BLaER1 treated with 17β-estradiol and CSF1 and Interleukin-3, amounts not matched to agents 10 nM and 100 nM (cell line): ENCODE results near the gene DAPK2.

ENCODE experiments used
- H3K27ac ChIP-seq, 11 experiments: shearing (Covaris generic); formaldehyde crosslinking; 2 replicates each; pipeline ENCODE4 v1.8.1; 2022
- H3K27me3 ChIP-seq, 11 experiments: shearing (Covaris generic); formaldehyde crosslinking; 2 replicates each; pipeline ENCODE4 v1.8.1; 2022
- H3K36me3 ChIP-seq, 11 experiments: shearing (Covaris generic); formaldehyde crosslinking; 2 replicates each; pipeline ENCODE4 v1.8.1; 2022
- H3K4me1 ChIP-seq, 10 experiments: shearing (Covaris generic); formaldehyde crosslinking; 2 replicates each; pipeline ENCODE4 v1.8.1; 2022
- H3K4me2 ChIP-seq, 11 experiments: shearing (Covaris generic); formaldehyde crosslinking; 2 replicates each; pipeline ENCODE4 v1.8.1; 2022
- H3K4me3 ChIP-seq, 10 experiments: shearing (Covaris generic); formaldehyde crosslinking; 2 replicates each; pipeline ENCODE4 v1.8.1; 2022
- H3K9ac ChIP-seq, 11 experiments: shearing (Covaris generic); formaldehyde crosslinking; 2 replicates each; pipeline ENCODE4 v1.8.1; 2022
- H3K9me3 ChIP-seq, 11 experiments: shearing (Covaris generic); formaldehyde crosslinking; replicated peaks in 1 of 11; 2 replicates each; pipeline ENCODE4 v1.8.1; 2022
- H4K20me1 ChIP-seq, 11 experiments: shearing (Covaris generic); formaldehyde crosslinking; 2 replicates each; pipeline ENCODE4 v1.8.1; 2022
- Cebpa-rat ChIP-seq, 11 experiments: shearing (Covaris generic); IDR thresholded peaks; 2 replicates each; pipeline ENCODE4 v1.8.1; 2022

Gene DAPK2

DNA sequence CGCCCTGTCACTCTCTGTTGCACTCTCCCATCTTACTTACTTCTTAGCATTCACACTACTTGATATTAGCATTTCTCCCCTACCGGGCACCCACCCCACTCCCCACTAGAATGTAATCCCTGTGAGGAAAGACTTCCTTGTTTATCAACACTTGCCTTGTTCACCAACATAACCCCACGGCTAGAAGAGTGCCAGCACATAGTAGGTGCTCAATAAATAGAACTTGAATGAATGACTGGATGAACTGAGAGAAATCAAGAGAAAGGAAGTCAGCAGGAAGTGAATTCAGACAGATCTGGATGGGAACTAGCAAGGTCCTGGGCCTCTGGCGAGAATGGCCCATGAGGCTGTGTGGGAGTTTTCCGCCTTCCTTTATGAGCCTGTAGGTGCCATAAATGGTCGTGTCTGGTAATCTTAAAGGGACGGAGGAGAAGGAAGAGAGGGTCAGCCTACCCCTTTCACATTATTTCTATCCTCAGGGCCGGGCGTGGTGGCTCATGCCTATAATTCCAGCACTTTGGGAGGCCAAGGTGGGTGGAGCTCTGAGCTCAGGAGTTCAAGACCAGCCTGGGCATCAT is 170.1 kb downstream of the DAPK2 start:
- H3K4me2 ChIP-seq = no peak overlapping the region; a peak in 1 of 22 replicates
- H3K27me3 ChIP-seq = no peaks in the 10 kb centered on the region
- H3K9me3 ChIP-seq = no peaks in the 10 kb centered on the region
- TF ChIP-seq Cebpa-rat (IDR thresholded peaks at IDR 0.05) = no peak
- H4K20me1 ChIP-seq = no peaks in the 10 kb centered on the region
- H3K9ac ChIP-seq = no peak overlapping the region
- H3K4me1 ChIP-seq = peaks cover 9 to 37% (median 30%) of the 10 kb centered on the region in 10 experiments
- H3K4me3 ChIP-seq = no peak overlapping the region
- H3K36me3 ChIP-seq = no peaks in the 10 kb centered on the region
- no peak overlapping the region for H3K27ac ChIP-seq

DNA sequence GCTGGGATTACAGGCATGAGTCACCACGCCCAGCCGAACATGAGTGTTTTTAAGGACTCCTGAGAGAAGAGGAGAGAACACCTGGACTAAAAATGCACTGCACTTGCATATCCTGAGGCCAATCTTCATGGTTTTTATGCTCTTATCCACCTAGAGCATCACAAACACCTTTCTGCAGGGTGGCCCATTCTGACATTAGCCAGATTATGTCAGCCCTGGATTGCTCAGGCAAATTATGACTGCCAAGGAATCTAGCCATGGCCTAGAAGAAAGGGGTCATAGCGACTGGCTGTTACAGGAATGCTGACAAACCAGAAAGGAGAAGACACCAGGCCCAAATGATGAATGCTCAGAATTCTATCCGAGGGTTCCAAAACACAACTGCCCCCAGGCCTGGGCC is 171.7 kb downstream of the DAPK2 start:
- Histone ChIP-seq H3K36me3 (no peaks in the 10 kb centered on the region), H4K20me1 (no peaks in the 10 kb centered on the region), H3K9ac (no peak overlapping the region), H3K4me3 (no peak overlapping the region), H3K4me2 (no peak overlapping the region), H3K27ac (no peak overlapping the region), H3K27me3 (no peaks in the 10 kb centered on the region), H3K4me1 (peaks cover 0 to 21% (median 16%) of the 10 kb centered on the region in 10 experiments; a peak in 13 of 20 replicates), H3K9me3 (no peaks in the 10 kb centered on the region)
- no peak for TF ChIP-seq Cebpa-rat (IDR thresholded peaks at IDR 0.05)

DNA sequence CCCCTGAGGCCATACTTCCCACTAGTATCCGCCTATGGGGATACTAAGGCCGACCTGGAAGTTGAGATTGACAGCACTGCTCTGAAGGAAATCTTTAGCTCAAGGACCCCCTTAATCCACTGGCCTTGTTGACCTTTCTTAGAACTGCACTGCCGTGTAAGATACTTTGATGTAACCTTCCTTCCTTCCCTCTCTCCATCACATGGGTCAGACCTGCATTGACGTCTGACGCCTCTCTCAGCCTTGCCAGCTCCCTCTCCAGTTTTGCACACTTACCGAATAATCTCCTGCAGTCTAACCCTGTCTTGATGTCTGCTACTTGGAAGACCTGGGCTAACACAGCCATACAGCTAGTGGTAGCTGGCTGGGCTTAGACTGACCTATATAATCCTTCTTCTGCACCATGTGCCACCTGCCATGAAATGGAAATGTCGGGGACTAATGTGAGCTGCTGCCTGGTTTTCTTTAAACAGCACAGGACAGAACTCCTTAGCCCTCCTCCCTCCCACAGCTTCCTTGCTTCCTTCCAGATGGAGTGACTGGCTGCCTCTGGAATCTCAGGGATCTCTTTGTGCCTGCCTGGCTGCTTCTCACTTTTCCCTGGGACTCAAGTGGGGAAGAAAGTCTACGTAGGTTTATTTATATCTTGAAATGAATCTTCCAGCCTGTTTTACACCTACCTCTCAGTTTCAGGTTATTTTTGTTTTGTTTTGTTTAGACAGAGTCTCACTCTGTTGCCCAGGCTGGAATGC is 173.3 kb downstream of the DAPK2 start:
- Histone ChIP-seq H4K20me1 (no peaks in the 10 kb centered on the region), H3K27me3 (no peaks in the 10 kb centered on the region), H3K9ac (no peak overlapping the region), H3K9me3 (no peaks in the 10 kb centered on the region), H3K4me2 (no peak overlapping the region), H3K4me3 (no peak overlapping the region), H3K27ac (no peak overlapping the region), H3K4me1 (peaks cover 0 to 7% (median 3%) of the 10 kb centered on the region in 10 experiments; a peak in 12 of 20 replicates), H3K36me3 (no peaks in the 10 kb centered on the region)
- no peak for TF ChIP-seq Cebpa-rat (IDR thresholded peaks at IDR 0.05)

DNA sequence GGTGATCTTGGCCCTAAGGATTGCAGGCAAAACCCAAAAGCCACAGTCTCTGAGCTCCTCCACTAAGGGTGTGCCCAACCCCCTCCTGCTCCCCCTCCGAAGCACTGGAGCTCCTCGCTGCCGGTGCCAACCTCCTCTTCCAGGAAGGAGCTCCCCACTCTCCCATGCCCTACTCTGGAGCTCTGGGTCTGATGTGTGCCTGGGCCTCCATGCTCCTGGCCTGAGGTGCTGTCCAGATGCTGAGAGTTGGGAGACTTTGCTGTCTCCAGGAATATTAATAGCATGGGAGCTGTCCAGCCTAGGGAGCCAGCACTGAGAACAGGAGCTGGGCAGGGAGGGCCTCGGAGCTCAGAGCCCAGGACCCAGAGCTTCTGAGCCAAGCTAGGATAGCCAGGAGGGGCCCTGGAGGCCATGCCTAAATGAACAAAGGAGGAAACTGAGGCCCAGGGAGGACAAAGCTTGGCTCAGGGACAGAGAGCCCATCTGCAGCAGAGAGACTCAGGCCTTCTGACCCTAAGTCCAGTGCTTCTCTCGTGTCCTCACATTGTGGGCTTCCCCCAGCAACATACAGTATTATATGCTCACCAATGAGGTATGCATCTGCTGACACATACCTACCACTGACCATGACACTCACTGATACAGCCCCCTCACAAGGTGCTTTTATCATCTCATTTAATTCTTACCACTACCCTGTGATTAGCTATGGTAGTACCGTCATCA is 175.6 kb downstream of the DAPK2 start:
- Histone ChIP-seq H4K20me1 (no peaks in the 10 kb centered on the region), H3K4me1 (peaks cover 0 to 7% (median 0%) of the 10 kb centered on the region in 10 experiments; a peak in 5 of 20 replicates), H3K9ac (no peak overlapping the region), H3K27ac (no peak overlapping the region), H3K4me3 (no peak overlapping the region), H3K4me2 (no peak overlapping the region), H3K36me3 (no peaks in the 10 kb centered on the region), H3K27me3 (no peaks in the 10 kb centered on the region), H3K9me3 (no peaks in the 10 kb centered on the region)
- no peak for TF ChIP-seq Cebpa-rat (IDR thresholded peaks at IDR 0.05)

DNA sequence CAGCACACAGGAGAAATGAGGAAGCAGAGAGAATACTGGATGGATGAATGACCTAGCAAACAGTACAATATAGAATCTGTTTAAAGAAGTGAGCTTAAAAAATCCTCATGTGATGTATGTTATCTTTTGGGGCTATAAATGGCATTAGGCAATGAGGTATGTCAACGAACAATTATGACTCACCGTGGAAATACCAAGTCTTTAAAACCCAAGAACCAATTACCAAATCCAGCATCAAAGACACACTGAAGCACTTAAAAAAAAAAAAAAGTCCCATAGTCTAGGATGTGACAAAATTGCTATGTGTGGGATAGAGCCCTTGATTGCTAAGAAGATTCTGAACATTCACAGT is 176.3 kb downstream of the DAPK2 start:
- peaks cover 0 to 7% (median 0%) of the 10 kb centered on the region in 10 experiments; a peak in 5 of 20 replicates for H3K4me1 ChIP-seq
- no peaks in the 10 kb centered on the region for H3K27me3 ChIP-seq
- no peak overlapping the region for H3K4me2 ChIP-seq
- no peak overlapping the region for H3K9ac ChIP-seq
- H3K36me3 ChIP-seq = no peaks in the 10 kb centered on the region
- TF ChIP-seq Cebpa-rat (IDR thresholded peaks at IDR 0.05) = no peak
- no peaks in the 10 kb centered on the region for H4K20me1 ChIP-seq
- H3K27ac ChIP-seq = no peak overlapping the region
- H3K4me3 ChIP-seq = no peak overlapping the region
- no peaks in the 10 kb centered on the region for H3K9me3 ChIP-seq

DNA sequence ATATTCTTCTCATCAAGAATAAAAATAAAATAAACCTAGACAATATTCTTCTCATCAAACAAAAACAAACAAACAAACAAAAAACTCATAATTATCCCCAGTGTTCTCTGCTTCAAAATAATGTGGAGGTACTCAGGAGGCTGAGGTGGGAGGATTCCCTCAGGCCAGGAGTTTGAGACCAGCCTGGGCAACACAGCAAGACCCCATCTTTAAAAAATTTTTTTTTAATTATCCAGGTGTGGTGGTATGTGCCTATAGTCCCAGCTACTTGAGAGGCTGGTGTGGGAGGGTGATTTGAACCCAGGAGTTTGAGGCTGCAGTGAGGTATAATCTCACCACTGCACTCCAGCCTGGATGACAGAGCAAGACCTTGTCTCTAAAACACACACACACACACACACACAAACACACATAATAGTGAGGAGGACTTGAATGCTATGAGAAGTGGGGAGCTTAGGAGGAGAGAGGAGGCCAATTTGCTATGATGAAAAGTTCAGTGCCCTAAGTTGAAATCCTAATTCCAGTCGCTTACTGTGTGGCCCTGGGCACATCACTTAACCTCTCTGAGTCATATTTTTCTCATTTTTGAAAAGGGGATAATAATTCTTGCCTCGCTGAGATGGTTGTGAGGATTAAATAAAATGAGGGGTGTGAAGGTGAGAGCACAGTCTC is 176.8 kb downstream of the DAPK2 start:
- H3K9me3 ChIP-seq = no peaks in the 10 kb centered on the region
- H3K27me3 ChIP-seq = no peaks in the 10 kb centered on the region
- H4K20me1 ChIP-seq = no peaks in the 10 kb centered on the region
- H3K9ac ChIP-seq = no peak overlapping the region
- H3K36me3 ChIP-seq = no peaks in the 10 kb centered on the region
- H3K4me2 ChIP-seq = no peak overlapping the region
- no peak for TF ChIP-seq Cebpa-rat (IDR thresholded peaks at IDR 0.05)
- no peak overlapping the region for H3K27ac ChIP-seq
- H3K4me1 ChIP-seq = peaks cover 0 to 7% (median 0%) of the 10 kb centered on the region in 10 experiments; a peak in 6 of 20 replicates
- no peak overlapping the region for H3K4me3 ChIP-seq

DNA sequence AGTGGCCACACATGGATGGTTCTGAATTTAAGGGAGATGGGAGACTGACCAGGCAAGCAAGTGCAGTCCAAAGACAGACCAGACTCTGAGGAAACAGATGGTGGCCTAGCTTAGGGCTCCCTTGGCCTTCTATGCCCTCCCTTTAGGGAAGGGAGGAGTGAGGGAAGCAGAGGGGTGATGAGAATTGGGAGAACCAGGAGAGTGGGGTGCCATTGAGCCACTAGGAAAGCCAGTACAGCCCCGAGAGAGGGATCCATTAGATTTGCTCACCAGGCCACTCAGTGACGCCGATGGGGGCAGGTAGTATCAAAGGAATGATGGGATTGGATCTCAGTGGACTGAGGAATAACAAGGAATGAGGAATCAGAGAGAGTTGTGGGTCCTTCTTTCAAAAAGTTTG is 182.1 kb downstream of the DAPK2 start:
- Histone ChIP-seq H3K9ac (no peak overlapping the region), H4K20me1 (no peaks in the 10 kb centered on the region), H3K4me3 (no peak overlapping the region), H3K27ac (no peak overlapping the region), H3K36me3 (no peaks in the 10 kb centered on the region), H3K4me1 (peaks cover 10 to 21% (median 15%) of the 10 kb centered on the region in 10 experiments; a peak in 18 of 20 replicates), H3K9me3 (no peaks in the 10 kb centered on the region), H3K27me3 (no peaks in the 10 kb centered on the region), H3K4me2 (peak overlapping the region in 1 of 11 experiments; percentile 11; a peak in 1 of 22 replicates)
- TF ChIP-seq Cebpa-rat (IDR thresholded peaks at IDR 0.05) = no peak

DNA sequence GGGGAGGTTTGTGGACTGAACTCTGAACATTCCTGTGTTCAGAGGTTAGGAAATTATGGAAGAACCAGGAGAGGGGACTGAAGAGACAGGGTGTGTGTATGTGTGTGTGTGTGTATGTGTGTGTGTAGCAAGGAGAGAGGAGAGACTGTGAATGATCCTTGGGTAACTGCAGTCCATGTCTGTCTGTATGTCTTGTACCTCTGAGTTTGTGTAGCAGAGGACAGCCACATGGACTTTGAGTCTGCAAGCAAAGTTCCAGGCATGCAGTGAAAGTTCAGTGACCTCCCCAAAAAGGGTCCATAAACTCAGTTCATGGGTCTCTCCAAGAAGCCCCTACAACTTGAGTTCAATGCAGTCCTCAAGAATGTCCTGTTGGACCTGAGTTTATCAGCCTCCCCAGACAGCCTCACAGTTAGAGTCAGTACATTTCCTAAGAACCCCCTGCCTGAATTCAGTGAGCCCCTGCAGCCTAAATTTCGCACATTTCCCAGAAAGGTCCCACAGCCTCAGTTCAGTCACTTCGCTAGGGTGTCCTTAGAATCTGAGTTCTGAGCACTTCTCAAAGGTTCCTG is 184.3 kb downstream of the DAPK2 start:
- peaks cover 10 to 22% (median 16%) of the 10 kb centered on the region in 10 experiments; a peak in 18 of 20 replicates for H3K4me1 ChIP-seq
- no peaks in the 10 kb centered on the region for H3K27me3 ChIP-seq
- no peak overlapping the region for H3K9ac ChIP-seq
- H3K27ac ChIP-seq = no peak overlapping the region
- TF ChIP-seq Cebpa-rat (IDR thresholded peaks at IDR 0.05) = no peak
- H4K20me1 ChIP-seq = no peaks in the 10 kb centered on the region
- H3K4me2 ChIP-seq = no peak overlapping the region
- H3K4me3 ChIP-seq = no peak overlapping the region
- no peaks in the 10 kb centered on the region for H3K9me3 ChIP-seq
- no peaks in the 10 kb centered on the region for H3K36me3 ChIP-seq

DNA sequence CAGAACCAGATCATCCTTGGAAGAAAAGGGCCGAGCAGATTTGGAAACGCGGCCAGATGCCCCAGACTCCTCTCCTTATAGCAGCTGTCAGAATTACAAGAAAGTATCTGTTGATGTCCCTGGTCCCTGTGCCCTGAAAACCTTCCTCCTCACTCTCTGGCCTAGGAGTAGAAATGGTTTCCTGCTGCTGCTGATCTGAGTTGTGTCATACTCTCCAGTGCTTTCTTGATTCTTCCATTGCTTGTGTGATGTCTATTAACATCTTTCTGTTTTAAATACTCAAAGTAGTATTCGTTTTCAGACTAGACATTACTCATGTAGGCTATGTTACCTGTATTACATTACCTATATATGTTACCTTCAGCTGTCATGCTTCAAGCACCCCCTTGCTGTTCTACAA is 185.7 kb downstream of the DAPK2 start:
- Histone ChIP-seq H3K9ac (no peak overlapping the region), H4K20me1 (no peaks in the 10 kb centered on the region), H3K4me3 (no peak overlapping the region), H3K4me2 (peak overlapping the region; percentile 17 to 64 (median 38); a peak in 18 of 22 replicates), H3K27ac (no peak overlapping the region; a peak in 1 of 22 replicates), H3K27me3 (no peaks in the 10 kb centered on the region), H3K9me3 (no peaks in the 10 kb centered on the region), H3K4me1 (peaks cover 10 to 22% (median 16%) of the 10 kb centered on the region in 10 experiments; a peak in 18 of 20 replicates), H3K36me3 (no peaks in the 10 kb centered on the region)
- TF ChIP-seq Cebpa-rat (IDR thresholded peaks at IDR 0.05) = no peak
